ENCODE measurements around the gene DGKE. TPM values are rescaled to one million over a fixed set of nuclear protein-coding genes. Genes with fewer than 3 reads are reported as not detected.

The DGKE gene
- polyA plus RNA-seq, 1 donor from 2014 or later = 16.6 TPM

- no peaks in the 10 kb centered on the region for H3K36me3 ChIP-seq (ENCODE audit: insufficient read depth, low read length)
- H3F3A ChIP-seq (ENCODE audit: insufficient read depth, low read length, poor library complexity, severe bottlenecking) = no peaks in the 10 kb centered on the region
- H3K27ac ChIP-seq (ENCODE audit: low read length) = no peak overlapping the region
- no peaks in the 10 kb centered on the region for H3K27me3 ChIP-seq (ENCODE audit: insufficient read depth, low read depth, low read length)
- no peaks in the 10 kb centered on the region for H3K9me3 ChIP-seq (ENCODE audit: low read length)
- no peaks in the 10 kb centered on the region for H3K9me2 ChIP-seq (ENCODE audit: insufficient read depth, low read length)
- no peak overlapping the region for H3K9ac ChIP-seq (ENCODE audit: low read length)
- no peaks in the 10 kb centered on the region for H4K20me1 ChIP-seq (ENCODE audit: insufficient read depth)
- no peak overlapping the region for H3K4me2 ChIP-seq (ENCODE audit: low read length)
- TF ChIP-seq POLR2AphosphoS5 (IDR thresholded peaks at IDR 0.05) = no peak
- TF ChIP-seq SMC3 (conservative IDR thresholded peaks at IDR 0.05; ENCODE audit: poor library complexity) = no peak
- TF ChIP-seq CTCF (IDR thresholded peaks at IDR 0.05; ENCODE audit: poor library complexity, severe bottlenecking) = no peak
- no peak for TF ChIP-seq MXI1 (conservative IDR thresholded peaks at IDR 0.05; ENCODE audit: poor library complexity, severe bottlenecking)
- TF ChIP-seq, protein P1, sequence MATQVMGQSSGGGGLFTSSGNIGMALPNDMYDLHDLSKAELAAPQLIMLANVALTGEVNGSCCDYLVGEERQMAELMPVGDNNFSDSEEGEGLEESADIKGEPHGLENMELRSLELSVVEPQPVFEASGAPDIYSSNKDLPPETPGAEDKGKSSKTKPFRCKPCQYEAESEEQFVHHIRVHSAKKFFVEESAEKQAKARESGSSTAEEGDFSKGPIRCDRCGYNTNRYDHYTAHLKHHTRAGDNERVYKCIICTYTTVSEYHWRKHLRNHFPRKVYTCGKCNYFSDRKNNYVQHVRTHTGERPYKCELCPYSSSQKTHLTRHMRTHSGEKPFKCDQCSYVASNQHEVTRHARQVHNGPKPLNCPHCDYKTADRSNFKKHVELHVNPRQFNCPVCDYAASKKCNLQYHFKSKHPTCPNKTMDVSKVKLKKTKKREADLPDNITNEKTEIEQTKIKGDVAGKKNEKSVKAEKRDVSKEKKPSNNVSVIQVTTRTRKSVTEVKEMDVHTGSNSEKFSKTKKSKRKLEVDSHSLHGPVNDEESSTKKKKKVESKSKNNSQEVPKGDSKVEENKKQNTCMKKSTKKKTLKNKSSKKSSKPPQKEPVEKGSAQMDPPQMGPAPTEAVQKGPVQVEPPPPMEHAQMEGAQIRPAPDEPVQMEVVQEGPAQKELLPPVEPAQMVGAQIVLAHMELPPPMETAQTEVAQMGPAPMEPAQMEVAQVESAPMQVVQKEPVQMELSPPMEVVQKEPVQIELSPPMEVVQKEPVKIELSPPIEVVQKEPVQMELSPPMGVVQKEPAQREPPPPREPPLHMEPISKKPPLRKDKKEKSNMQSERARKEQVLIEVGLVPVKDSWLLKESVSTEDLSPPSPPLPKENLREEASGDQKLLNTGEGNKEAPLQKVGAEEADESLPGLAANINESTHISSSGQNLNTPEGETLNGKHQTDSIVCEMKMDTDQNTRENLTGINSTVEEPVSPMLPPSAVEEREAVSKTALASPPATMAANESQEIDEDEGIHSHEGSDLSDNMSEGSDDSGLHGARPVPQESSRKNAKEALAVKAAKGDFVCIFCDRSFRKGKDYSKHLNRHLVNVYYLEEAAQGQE (IDR thresholded peaks at IDR 0.05; ENCODE audit: borderline replicate concordance) = no peak
- TF ChIP-seq EZH2 (IDR thresholded peaks at IDR 0.05; ENCODE audit: borderline replicate concordance, insufficient read depth, low read length, poor library complexity, severe bottlenecking) = no peak
- H2AFZ ChIP-seq (ENCODE audit: low read depth, low read length) = no peak overlapping the region
- H3K4me3 ChIP-seq (ENCODE audit: low read length) = no peak overlapping the region
- H3K79me2 ChIP-seq (replicated peaks; ENCODE audit: insufficient read depth, low read length) = no peaks in the 10 kb centered on the region
Measured at GRCh38 chr17:56892333-56892732, 58.4 kb downstream of the DGKE start.

DNA sequence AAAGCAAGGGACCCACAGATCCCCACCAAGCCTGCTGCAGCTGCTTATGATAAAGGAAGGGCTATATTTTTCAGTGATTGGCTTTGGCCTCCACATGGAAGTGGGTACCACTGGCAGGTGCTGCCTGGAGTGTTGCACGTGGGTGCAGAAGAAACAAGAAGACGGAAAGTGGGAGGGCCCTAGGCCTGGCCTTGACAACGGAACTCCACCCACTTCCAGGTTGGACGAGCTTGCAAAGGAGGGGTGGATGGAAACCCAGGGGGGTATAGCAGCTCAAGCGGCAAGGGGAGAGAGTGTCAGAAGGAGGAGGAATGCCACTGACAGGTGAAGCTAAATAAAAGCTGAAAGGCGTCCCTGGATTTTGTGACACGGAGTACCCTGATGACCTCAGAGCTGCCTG, 59.6 kb downstream of the DGKE start:
- H3K9me3 ChIP-seq (ENCODE audit: low read length) = no peaks in the 10 kb centered on the region
- no peaks in the 10 kb centered on the region for H4K20me1 ChIP-seq (ENCODE audit: insufficient read depth)
- H3K27me3 ChIP-seq (ENCODE audit: insufficient read depth, low read depth, low read length) = no peaks in the 10 kb centered on the region
- H3K4me2 ChIP-seq (ENCODE audit: low read length) = no peak overlapping the region
- no peak overlapping the region for H2AFZ ChIP-seq (ENCODE audit: low read depth, low read length)
- no peak overlapping the region for H3K9ac ChIP-seq (ENCODE audit: low read length)
- no peaks in the 10 kb centered on the region for H3K79me2 ChIP-seq (replicated peaks; ENCODE audit: insufficient read depth, low read length)
- TF ChIP-seq RAD21 (conservative IDR thresholded peaks at IDR 0.05) = no peak
- TF ChIP-seq, protein P1 (IDR thresholded peaks at IDR 0.05; ENCODE audit: borderline replicate concordance) = no peak
- TF ChIP-seq SMC3 (conservative IDR thresholded peaks at IDR 0.05; ENCODE audit: poor library complexity) = no peak
- no peak for TF ChIP-seq CTCF (IDR thresholded peaks at IDR 0.05; ENCODE audit: poor library complexity, severe bottlenecking)
- TF ChIP-seq EP300 (conservative IDR thresholded peaks at IDR 0.05; ENCODE audit: poor library complexity, severe bottlenecking) = no peak
- TF ChIP-seq EZH2 (IDR thresholded peaks at IDR 0.05; ENCODE audit: borderline replicate concordance, insufficient read depth, low read length, poor library complexity, severe bottlenecking) = no peak
- TF ChIP-seq TAF1 (IDR thresholded peaks at IDR 0.05; ENCODE audit: low read depth) = no peak
- no peak for TF ChIP-seq MXI1 (conservative IDR thresholded peaks at IDR 0.05; ENCODE audit: poor library complexity, severe bottlenecking)
- TF ChIP-seq POLR2AphosphoS5 (IDR thresholded peaks at IDR 0.05) = no peak
- no peak overlapping the region for H3K4me3 ChIP-seq (ENCODE audit: low read length)
- no peaks in the 10 kb centered on the region for H3K9me2 ChIP-seq (ENCODE audit: insufficient read depth, low read length)
- no peaks in the 10 kb centered on the region for H3F3A ChIP-seq (ENCODE audit: insufficient read depth, low read length, poor library complexity, severe bottlenecking)
- no peaks in the 10 kb centered on the region for H3K36me3 ChIP-seq (ENCODE audit: insufficient read depth, low read length)
- H3K27ac ChIP-seq (ENCODE audit: low read length) = no peak overlapping the region

Data from neural cell (in vitro differentiated cells).